Panc1 (cell line): Measurements from ENCODE around the gene WDR33. TPM values are rescaled to one million over a fixed set of nuclear protein-coding genes. Genes with fewer than 3 reads are reported as not detected.

ENCODE experiments used
- ATAC-seq: fragments of 200-7000 bp; cut with Tn5 transposase; 2 replicates; pipeline ENCODE4 v1.9.1; 2020; ENCODE audit warnings: mild to moderate bottlenecking, moderate library complexity
- BruUV-seq: library from RNA; stranded (reverse); fragments of 400-500 nt; replicated peaks from 2 replicates; lab custom pipeline; 2021; lab: Mats Ljungman, UMichigan
- CTCF ChIA-PET: fragments of 300-600 bp; sonication (Branson Sonifier 250); formaldehyde crosslinking; loops from one replicate; lab custom pipeline; 2022; ENCODE audit warnings: antibody characterized with exemption; lab: Charles Lee
- POLR2A ChIA-PET: fragments of 300-600 bp; sonication (Branson Sonifier 250); formaldehyde crosslinking; loops from one replicate; lab custom pipeline; 2022; ENCODE audit warnings: antibody characterized with exemption; lab: Charles Lee
- DNase-seq: peaks from one replicate; pipeline ENCODE4 v3.0.0-alpha.2; 2010; ENCODE audit warnings: low read depth, low spot score
- H3K27ac ChIP-seq: 2 replicates; pipeline ENCODE4 v1.5.1; 2011; ENCODE audit warnings: mild to moderate bottlenecking, low read length, inconsistent platforms
- H3K27me3 ChIP-seq: fragments of 200-500 bp; sonication (Bioruptor generic); 2 replicates; pipeline ENCODE4 v1.6.0; 2014; ENCODE audit warnings: low read length, inconsistent platforms; ENCODE audit not compliant: control insufficient read depth, insufficient read depth
- H3K36me3 ChIP-seq: fragments of 200-500 bp; sonication (Bioruptor generic); 2 replicates; pipeline ENCODE4 v1.5.1; 2014; ENCODE audit warnings: inconsistent platforms, mild to moderate bottlenecking, low read length, moderate library complexity; ENCODE audit not compliant: control insufficient read depth, insufficient read depth
- H3K4me1 ChIP-seq: 2 replicates; pipeline ENCODE4 v1.5.1; 2011; ENCODE audit warnings: inconsistent platforms, mild to moderate bottlenecking, low read length, moderate library complexity; ENCODE audit not compliant: control insufficient read depth, insufficient read depth
- H3K4me3 ChIP-seq, 2 experiments: 2 replicates each; pipeline ENCODE4 v1.5.1; 2011 to 2012; ENCODE audit warnings: low read depth in 2 of 2, low read length in 2 of 2, mild to moderate bottlenecking in 2 of 2, inconsistent platforms in 1 of 2, moderate library complexity in 1 of 2
- H3K9me3 ChIP-seq: fragments of 200-500 bp; sonication (Bioruptor generic); 2 replicates; pipeline ENCODE4 v1.5.1; 2014; ENCODE audit warnings: low read depth, mild to moderate bottlenecking, inconsistent platforms, low read length, moderate library complexity; ENCODE audit not compliant: control insufficient read depth, insufficient read depth
- CTCF ChIP-seq: fragments of 450-650 bp; IDR thresholded peaks from 2 replicates; pipeline ENCODE4 v1.5.1; 2017; ENCODE audit warnings: mild to moderate bottlenecking
- POLR2AphosphoS5 ChIP-seq: IDR thresholded peaks from 2 replicates; pipeline ENCODE4 v1.6.1; 2012; ENCODE audit warnings: mild to moderate bottlenecking, low read depth, low read length, moderate library complexity
- REST ChIP-seq, 2 experiments: IDR thresholded peaks; 2 replicates each; pipeline ENCODE4 v1.6.1; 2011 to 2012; ENCODE audit warnings: low read depth in 2 of 2, control low read depth in 1 of 2, low read length in 1 of 2, mild to moderate bottlenecking in 1 of 2, moderate library complexity in 1 of 2; ENCODE audit not compliant: insufficient read depth in 1 of 2
- SIN3A ChIP-seq: IDR thresholded peaks from 2 replicates; pipeline ENCODE4 v1.6.1; 2012; ENCODE audit warnings: low read depth, mild to moderate bottlenecking, low read length, moderate library complexity, borderline replicate concordance; ENCODE audit not compliant: insufficient read depth
- TCF7L2 ChIP-seq: IDR thresholded peaks from 2 replicates; pipeline ENCODE4 v1.6.1; 2011; ENCODE audit warnings: mild to moderate bottlenecking, low read depth, low read length, inconsistent platforms
- in situ Hi-C: cut with HindIII; loops from 2 replicates; pipeline ENCODE4 v1.10.0; 2016; ENCODE audit warnings: low sequenced_read_pairs, low pct_unique_long_range_greater_than_20kb
- intact Hi-C: fragments of 100-400 bp; cut with micrococcal nuclease; formaldehyde crosslinking; loops from one replicate; pipeline ENCODE4 v1.10.0; 2022; ENCODE audit not compliant: unreplicated experiment
- total RNA-seq: library from RNA; stranded (reverse); gene quantifications from one replicate; pipeline ENCODE4 v1.2.1, GENCODE V29; 2021; ENCODE audit not compliant: unreplicated experiment

Gene WDR33
- total RNA-seq, 1 experiment from 2014 or later = 63.7 TPM

GRCh38 chr2:127656569-127657231, 154.3 kb downstream of the WDR33 start:
- H3K4me3 ChIP-seq = no peak overlapping the region
- POLR2A ChIA-PET = no interaction called here

GRCh38 chr2:127655209-127656073, 155.5 kb downstream of the WDR33 start:
- BruUV-seq = no TSS peak
- in situ Hi-C loops = no loop called here
- no peak for DNase-seq
- Histone ChIP-seq H3K4me3 (no peak overlapping the region), H3K36me3 (no peaks in the 10 kb centered on the region), H3K9me3 (no peaks in the 10 kb centered on the region), H3K4me1 (no peaks in the 10 kb centered on the region), H3K27ac (no peak overlapping the region), H3K27me3 (no peaks in the 10 kb centered on the region)
- TF ChIP-seq TCF7L2 (no peak), POLR2AphosphoS5 (no peak), REST (IDR thresholded peaks at IDR 0.05; ENCODE audit: insufficient read depth in 1 of 2, low read depth in 2 of 2, low read length in 1 of 2) (no peak), CTCF (no peak), SIN3A (no peak)
- POLR2A ChIA-PET = no interaction called here
- CTCF ChIA-PET = no interaction called here
- ATAC-seq = no peak
- intact Hi-C loops = no loop called here

More at GRCh38 chr2:127656569-127657231, 154.3 kb downstream of the WDR33 start:
- H3K9me3 ChIP-seq = no peaks in the 10 kb centered on the region
- no peak for TF ChIP-seq REST (IDR thresholded peaks at IDR 0.05; ENCODE audit: insufficient read depth in 1 of 2, low read depth in 2 of 2, low read length in 1 of 2)
- H3K36me3 ChIP-seq = no peaks in the 10 kb centered on the region
- no peaks in the 10 kb centered on the region for H3K27me3 ChIP-seq
- no peak for ATAC-seq
- H3K4me1 ChIP-seq = no peaks in the 10 kb centered on the region
- DNase-seq = no peak
- CTCF ChIA-PET = no interaction called here
- in situ Hi-C loops = no loop called here
- no TSS peak for BruUV-seq
- intact Hi-C loops = no loop called here
- no peak overlapping the region for H3K27ac ChIP-seq
